AG09309 (cell line): ENCODE data around the gene PLOD1.

Experiments
- DNase-seq: peaks from one replicate; pipeline ENCODE4 v3.0.0-alpha.2; 2010; ENCODE audit warnings: low read depth
- H3K4me3 ChIP-seq: 2 replicates; pipeline ENCODE4 v1.5.1; 2011; ENCODE audit warnings: mild to moderate bottlenecking, low read depth, low read length, moderate library complexity; ENCODE audit not compliant: control insufficient read depth
- CTCF ChIP-seq: IDR thresholded peaks from 2 replicates; pipeline ENCODE4 v1.5.1; 2011; ENCODE audit warnings: mild to moderate bottlenecking, low read depth, low read length, inconsistent platforms; ENCODE audit not compliant: insufficient read depth, control insufficient read depth; ENCODE audit errors: missing control alignments

Gene PLOD1

GRCh38 chr1:11982010-11982392 lies 47.5 kb downstream of the PLOD1 start:
- no peak overlapping the region for H3K4me3 ChIP-seq
- DNase-seq: no peak
- TF ChIP-seq CTCF: peak; percentile 59

- no peak for TF ChIP-seq CTCF
- no peak overlapping the region for H3K4me3 ChIP-seq
- DNase-seq: no peak
Measured at GRCh38 chr1:11984121-11984520, 49.6 kb downstream of the PLOD1 start.

- no peak overlapping the region for H3K4me3 ChIP-seq
- no peak for TF ChIP-seq CTCF
- DNase-seq: no peak
Measured at GRCh38 chr1:11984576-11984975, 50.1 kb downstream of the PLOD1 start.

GRCh38 chr1:11985171-11985570 lies 50.7 kb downstream of the PLOD1 start:
- no peak for TF ChIP-seq CTCF
- H3K4me3 ChIP-seq: no peak overlapping the region
- no peak for DNase-seq

- DNase-seq: no peak
- no peak for TF ChIP-seq CTCF
- no peak overlapping the region for H3K4me3 ChIP-seq
Measured at GRCh38 chr1:11985851-11986250, 51.3 kb downstream of the PLOD1 start.

- no peak overlapping the region for H3K4me3 ChIP-seq
- no peak for TF ChIP-seq CTCF
- no peak for DNase-seq
Measured at GRCh38 chr1:11989669-11990068, 55.2 kb downstream of the PLOD1 start.

- TF ChIP-seq CTCF: no peak
- no peak for DNase-seq
- no peak overlapping the region for H3K4me3 ChIP-seq
Measured at GRCh38 chr1:11990303-11991032, 56.0 kb downstream of the PLOD1 start.
